ENCODE data around the gene MAL.
"Not testable (repeated sequence)": the region's sequence is repeated elsewhere in the genome, so short reads cannot be mapped to it uniquely, and the experiment has no call there.

MAL gene

GRCh38 chr2:95087379-95087778, 61.9 kb downstream of the MAL start:
- no peak for DNase-seq (ENCODE audit: low read depth)
- no peak for TF ChIP-seq CTCF (conservative IDR thresholded peaks at IDR 0.05; ENCODE audit: control insufficient read depth, insufficient read depth, low read depth, low read length)
- H3K4me3 ChIP-seq (ENCODE audit: control insufficient read depth, low read depth, low read length) = no peak overlapping the region

- DNase-seq (ENCODE audit: low read depth) = no peak
- H3K4me3 ChIP-seq (ENCODE audit: control insufficient read depth, low read depth, low read length) = no peak overlapping the region
- no peak for TF ChIP-seq CTCF (conservative IDR thresholded peaks at IDR 0.05; ENCODE audit: control insufficient read depth, insufficient read depth, low read depth, low read length)
Measured at GRCh38 chr2:95091885-95092555, 66.5 kb downstream of the MAL start.

- not testable (repeated sequence) for DNase-seq (ENCODE audit: low read depth); H3K4me3 ChIP-seq (ENCODE audit: control insufficient read depth, low read depth, low read length)
Measured at GRCh38 chr2:95098273-95098672, 72.8 kb downstream of the MAL start.

GRCh38 chr2:95099910-95100309, 74.4 kb downstream of the MAL start:
- no peak overlapping the region for H3K4me3 ChIP-seq (ENCODE audit: control insufficient read depth, low read depth, low read length)
- TF ChIP-seq CTCF (conservative IDR thresholded peaks at IDR 0.05; ENCODE audit: control insufficient read depth, insufficient read depth, low read depth, low read length) = no peak
- no peak for DNase-seq (ENCODE audit: low read depth)

All from fibroblast of mammary gland (primary cell).